Subcutaneous adipose tissue (tissue), 4 donors: ENCODE results near the gene FSTL1. TPM values are rescaled to one million over a fixed set of nuclear protein-coding genes. Genes with fewer than 3 reads are reported as not detected.

Experiments used
- total RNA-seq, 4 donors: library from RNA; depleted of rRNA; stranded (reverse); fragments of >200 nt; gene quantifications; one replicate each; pipeline ENCODE4 v1.1.0, GENCODE V29; 2016
- TF ChIP-seq, protein P1 (sequence below): fragments of 450-650 bp; IDR thresholded peaks from one replicate; pipeline ENCODE4 v1.5.1; 2016; ENCODE audit warnings: low read depth, mild to moderate bottlenecking, control low read depth, antibody characterized with exemption, moderate library complexity

Gene FSTL1
- total RNA-seq, 4 donors from 2014 or later = 595 to 1,299 (median 897) TPM

DNA sequence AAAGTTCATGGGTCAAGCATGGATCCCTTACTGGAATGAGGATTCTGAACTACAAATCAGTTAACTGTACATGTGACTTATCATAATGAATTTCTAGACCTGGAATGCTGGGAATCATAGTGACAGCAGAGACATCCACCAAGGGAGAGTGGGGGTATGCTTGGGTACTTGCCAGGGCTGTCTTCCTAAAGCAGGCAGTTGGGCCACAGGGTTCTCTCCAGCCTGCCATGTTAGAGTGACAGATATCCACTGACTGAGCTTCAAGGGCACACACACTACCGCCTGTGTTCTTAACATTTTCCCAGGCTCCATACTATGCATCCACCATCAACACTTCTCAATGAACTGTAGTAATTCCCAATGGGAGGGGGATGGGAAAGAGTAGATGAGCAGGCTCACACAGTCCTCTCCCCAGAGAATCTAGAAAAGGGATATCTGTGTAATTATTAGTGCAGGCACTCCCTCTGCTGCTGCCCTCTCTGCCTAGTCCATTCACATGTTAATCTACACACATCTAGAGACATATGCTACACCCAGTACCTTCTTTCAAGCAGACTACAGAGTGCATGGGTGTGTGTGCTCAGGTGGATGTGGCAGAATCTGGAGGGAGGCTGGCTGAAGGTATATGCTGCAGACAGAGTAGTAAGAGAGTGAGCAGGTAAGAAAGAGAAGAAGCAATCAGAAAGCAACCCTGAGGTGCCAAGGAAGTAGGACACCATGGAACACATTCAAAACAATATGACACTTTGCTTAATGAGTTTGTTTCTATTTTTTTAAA, 3.7 kb downstream of the FSTL1 start:
- TF ChIP-seq, protein P1, sequence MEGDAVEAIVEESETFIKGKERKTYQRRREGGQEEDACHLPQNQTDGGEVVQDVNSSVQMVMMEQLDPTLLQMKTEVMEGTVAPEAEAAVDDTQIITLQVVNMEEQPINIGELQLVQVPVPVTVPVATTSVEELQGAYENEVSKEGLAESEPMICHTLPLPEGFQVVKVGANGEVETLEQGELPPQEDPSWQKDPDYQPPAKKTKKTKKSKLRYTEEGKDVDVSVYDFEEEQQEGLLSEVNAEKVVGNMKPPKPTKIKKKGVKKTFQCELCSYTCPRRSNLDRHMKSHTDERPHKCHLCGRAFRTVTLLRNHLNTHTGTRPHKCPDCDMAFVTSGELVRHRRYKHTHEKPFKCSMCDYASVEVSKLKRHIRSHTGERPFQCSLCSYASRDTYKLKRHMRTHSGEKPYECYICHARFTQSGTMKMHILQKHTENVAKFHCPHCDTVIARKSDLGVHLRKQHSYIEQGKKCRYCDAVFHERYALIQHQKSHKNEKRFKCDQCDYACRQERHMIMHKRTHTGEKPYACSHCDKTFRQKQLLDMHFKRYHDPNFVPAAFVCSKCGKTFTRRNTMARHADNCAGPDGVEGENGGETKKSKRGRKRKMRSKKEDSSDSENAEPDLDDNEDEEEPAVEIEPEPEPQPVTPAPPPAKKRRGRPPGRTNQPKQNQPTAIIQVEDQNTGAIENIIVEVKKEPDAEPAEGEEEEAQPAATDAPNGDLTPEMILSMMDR = no peak

DNA sequence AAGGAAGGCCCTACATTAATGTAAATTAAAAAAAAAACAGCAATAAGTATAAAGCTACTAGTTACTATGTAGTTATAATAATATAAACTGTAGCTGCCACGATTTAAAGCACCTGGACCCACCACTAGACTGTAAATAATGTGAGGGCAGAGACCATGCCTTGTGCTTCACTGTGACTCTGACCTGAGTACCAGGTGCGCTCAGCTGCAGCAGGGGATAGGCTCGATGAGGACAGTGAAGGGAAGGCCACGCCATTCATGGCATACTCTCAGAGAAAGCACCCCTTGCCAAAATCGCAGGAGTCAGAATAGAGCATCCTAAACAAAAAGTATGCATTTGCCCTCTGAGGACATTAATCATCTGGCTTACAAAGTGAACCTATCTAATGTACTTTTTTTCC, 5.1 kb downstream of the FSTL1 start:
- TF ChIP-seq, protein P1 = no peak

DNA sequence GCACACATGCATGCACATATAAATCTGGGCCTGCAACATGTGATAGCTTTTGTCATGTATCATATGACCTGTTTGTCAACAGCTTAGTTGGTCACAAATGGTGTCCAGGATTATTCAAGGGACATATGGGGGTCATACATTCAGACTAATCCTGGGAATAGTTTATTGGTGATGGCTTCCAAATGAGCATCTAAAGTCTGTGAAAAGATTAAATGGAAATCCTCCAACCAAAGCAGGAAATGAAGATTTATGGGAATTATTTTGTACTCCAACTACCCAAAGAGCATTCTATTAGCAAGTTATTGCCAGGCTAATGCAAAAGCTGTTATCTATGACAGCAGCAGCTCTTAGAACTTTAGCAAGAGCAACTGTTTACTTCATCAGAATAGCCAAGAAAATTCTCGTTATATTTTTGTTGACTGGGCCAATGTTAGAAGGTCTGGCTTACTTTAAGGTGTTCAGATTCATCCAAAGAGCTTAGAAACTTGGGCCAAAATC, 7.1 kb downstream of the FSTL1 start:
- TF ChIP-seq, protein P1 = no peak

DNA sequence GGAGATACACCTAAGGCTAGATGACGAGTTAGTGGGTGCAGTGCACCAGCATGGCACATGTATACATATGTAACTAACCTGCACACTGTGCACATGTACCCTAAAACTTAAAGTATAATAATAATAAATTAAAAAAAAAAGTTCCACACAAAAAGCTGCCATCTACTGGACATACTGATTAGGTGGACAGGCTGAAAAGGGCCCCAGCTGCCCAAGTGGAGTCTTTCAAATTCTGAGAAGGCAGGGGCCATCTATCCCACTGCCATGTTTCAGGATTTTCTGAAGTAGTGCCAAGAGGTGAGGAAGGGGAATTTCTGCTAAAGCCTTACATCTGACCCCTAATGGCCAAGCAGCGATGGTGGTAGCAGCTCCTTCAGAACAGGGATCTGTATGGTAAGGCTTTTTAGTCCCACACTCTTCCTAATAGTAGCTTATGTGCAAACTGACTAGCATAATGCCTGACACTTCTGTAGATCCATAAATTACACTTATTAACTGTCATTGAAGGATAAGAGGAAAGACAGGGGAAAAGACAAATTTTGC, 7.7 kb downstream of the FSTL1 start:
- TF ChIP-seq, protein P1 = no peak

DNA sequence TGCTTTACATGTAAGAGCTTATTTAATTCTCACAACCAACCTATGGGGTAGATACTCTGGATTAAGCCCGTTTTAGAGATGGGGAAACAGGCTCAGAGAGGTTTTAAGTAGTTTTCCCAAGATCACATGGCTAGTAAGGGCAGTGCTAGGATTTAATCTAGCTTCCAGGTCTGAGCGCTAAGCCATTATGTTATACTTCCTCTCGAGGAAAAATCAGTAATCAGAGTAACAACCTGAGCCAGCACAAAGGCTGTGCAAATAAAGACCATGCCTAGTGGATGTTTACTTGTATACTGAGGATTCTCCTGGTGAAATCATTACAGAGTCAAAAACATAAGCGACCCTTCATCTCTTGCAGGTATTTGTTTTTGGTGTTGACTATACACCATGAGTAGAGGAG, 9.0 kb downstream of the FSTL1 start:
- TF ChIP-seq, protein P1 = no peak

DNA sequence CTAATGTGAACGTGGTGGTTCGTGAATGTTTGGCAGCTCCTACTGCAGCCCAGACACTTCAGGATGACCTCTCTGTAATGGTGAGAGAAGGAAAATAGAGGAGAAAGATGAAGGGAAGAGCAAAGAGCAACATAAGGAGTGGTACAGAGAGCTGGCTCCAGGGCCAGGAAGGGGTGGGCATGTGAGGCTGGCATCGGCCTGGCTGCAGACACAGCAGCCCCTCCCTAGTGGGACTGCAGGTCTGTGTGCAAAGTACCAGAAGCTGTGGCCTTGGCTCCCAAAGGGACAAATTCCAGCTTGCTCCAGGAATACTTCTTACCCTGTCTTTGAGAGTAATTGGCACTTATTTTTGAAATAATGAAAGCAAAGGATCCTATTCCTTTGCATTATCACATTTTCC, 10.0 kb downstream of the FSTL1 start:
- TF ChIP-seq, protein P1 = no peak

DNA sequence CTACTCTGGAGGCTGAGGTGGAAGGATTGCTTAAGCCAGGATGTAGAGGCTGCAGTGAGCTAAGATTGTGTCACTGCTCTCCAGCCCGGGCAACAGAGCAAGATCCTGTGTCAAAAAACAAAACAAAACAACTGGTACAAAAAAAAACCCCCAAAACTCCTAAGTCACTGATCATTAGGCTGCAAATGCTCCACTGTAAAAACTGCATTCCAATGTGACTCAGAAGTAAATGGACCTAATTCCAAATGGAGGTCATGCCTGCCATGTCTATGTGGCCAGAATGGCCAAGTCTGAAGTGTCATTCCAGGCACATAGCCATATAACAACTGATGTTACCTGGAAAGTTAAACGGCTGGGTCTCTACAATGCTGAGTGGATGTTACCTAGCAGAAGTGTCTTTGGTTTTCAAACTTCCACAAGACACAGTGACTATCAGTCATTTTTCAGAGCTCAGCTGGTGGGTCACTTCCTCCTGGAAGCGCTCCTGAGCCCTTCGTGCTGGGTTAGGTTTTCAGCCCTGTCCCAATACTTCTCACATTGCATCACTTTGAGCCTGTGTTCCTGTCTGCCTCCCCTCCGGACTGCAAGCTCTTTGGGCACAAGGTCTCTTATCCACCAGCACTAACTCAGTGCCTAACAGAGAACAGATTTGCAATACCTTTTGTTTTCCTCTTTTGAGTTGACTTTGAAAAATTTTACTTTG, 10.6 kb downstream of the FSTL1 start:
- TF ChIP-seq, protein P1 = no peak
